DMS79 (cell line): ENCODE data around the gene CRACDL.

Experiments
- DNase-seq: peaks from one replicate; lab custom pipeline; 2025; lab: John Stamatoyannopoulos, UW

CRACDL gene

DNA sequence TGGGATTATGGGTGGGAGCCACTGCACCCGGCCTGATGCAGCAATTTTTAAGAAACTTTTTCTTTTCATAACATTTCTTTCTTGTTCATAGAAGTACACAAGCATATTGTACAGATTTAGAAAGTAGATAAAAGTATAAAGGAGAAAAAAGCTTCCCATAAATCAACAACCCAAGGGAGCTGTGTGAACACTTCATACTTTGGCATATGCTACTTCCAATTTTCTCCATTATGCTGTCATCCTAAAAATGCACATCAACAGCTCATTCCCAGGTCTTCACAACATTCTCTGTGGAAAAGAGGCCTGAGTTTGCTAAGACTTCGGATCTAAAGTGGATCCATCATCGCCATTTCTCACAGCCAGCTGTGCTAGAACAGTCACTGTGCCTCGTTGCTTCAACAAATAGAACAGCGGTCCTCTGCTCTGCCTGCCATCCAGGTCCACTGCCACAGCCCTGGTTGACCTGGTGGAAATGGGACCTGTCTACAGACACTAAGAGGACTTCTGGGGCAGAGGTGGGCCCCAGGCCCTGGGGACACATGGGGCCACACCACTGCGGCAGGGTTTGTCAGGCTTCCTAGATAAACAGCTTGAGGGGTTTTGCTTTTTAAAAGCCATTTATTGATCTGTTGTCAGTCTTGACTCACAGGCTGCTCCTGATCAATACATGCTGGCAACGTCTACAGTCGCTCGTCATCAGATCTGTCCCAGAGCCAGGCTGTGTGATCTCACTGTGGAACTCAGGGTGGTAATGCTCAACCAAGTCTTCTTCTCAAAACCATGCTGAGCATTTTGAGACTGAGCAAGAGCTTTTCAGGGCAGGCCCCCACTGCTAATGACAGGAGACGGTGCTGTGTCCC lies 132.4 kb downstream of the CRACDL start:
- no peak for DNase-seq

DNA sequence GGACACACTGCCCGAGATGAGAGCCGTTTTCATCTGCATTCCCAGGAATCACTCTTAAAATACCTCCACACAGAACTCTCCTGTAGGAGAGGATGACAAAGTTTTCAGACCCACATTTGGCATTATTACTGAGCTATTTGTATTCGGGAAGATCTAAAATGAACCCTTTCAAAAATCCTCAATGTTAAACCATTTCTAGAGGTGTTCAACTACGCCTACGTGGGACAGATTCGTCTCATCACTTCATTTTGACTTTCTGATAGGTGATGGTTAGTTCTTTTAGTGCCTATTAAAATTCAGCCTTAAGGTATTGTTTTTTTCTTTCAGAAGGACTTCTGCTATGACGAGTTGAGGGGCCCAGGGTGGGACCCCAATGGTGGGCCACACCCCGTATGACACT lies 133.7 kb downstream of the CRACDL start:
- no peak for DNase-seq

DNA sequence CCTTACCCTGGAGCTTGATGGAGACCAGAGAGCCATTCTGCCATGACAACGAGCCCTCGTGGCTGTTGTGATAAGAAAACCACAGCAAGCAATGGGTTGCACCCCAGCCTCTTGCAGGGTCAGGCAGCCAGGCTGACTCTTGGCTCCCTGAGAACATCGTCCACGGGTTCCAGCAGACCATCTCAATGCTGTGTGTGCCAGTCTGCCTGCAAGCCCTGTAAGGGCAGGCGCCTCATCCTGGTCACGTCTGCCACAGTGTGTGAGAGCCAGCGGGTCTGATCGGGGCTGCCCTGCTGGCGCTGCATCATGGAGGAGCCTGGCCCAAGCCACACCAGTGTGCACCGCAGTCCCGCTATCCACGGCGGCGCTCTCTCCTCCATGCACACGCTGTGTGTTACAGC lies 134.1 kb downstream of the CRACDL start:
- no peak for DNase-seq

DNA sequence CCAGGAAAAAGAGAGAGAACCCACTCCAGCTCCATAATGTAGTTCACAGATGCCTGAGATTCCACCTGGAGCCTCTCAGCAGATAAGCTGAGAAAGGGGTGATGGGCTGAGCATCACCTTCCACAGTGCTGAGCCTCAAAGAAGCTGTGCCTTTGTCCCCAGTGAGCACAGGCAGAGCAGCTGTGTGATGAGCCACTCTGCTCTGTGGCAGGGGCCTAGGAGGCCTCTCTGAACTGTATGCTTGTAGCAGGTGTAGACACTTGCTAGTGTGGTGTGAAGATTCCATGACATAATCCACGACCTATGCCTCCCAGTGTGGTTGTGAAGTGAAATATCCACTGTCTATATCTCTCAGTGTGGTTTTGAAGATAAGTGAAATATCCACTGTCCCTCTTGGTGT lies 134.7 kb downstream of the CRACDL start:
- DNase-seq, result no peak

DNA sequence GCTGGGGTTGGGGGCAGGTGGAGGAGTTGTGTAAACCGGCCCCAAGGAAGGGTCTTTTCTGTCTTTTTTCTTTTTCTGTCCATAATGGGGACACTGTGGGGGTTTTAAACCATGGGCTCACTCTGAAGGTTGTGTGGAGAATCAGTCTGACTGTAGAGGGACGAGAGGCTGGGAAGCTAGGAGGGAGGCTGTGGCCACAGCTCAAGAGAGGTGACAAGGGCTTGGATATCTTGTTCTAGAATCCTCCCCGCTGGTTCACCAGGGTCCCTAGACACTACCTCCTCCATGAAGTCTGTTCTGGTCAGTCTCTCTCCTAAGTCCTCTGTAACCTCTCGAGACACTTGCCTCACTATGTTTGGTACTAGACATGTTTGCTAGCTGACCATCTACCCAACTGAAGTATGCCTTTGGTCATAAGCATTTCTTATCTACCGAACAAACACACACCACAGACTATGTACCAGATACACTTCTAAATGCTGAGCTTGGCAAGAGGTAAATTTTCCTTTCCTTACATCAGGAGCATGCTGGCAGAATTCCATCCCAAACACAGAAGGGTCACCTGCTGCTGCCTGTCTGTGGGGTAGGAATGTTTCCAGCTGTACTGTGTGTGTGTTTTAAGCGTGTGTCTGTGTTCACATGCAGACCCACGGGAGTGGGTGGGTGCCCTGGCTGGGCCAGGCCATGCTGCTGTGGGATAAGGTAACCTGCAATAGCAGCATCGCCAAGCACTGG lies 135.5 kb downstream of the CRACDL start:
- DNase-seq, result no peak

DNA sequence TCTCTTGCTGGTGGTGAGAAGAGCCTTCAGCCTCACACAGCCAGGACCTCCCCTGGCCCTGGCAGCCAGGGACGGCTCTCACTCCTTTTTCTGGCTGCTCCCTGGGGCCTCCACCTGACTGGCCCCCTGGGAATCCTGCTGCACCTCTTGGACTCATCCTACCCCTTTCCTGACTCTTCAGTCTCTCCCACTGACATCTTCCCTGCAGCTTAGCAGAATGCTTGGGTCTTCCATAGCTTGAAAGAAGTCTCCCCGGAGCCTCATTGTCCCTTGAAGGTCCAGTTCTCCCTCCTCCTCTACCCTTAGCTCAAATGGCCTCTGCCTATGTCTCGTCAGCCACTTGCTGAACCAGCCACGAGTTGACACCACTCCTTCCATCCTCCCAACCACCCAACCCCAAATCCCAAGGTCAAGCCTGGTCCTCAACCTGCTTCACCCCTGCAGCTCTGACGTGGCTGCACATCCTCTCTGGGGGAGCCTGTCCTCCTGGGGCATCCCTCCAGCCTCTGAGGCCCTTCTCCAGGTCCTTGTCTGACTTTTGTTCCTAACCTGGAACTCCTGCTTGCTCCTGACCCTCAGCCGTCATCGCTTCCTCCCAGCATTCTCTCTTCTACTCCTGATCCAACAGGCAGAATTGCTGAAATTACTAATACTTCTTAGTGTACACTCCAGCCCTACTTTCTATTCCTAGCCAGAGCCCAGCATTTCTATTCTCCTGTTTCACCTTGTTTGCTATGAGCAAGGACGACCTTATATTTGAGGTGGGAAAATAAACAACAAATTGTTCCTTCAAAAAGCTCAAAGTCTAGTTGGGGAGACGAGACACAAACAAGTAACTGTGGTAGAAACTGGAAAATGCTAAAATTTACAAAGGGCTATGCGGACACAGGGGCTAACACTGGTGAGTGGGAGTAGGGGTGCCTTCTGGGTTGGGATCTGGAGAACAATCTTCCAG lies 136.4 kb downstream of the CRACDL start:
- DNase-seq, result no peak

DNA sequence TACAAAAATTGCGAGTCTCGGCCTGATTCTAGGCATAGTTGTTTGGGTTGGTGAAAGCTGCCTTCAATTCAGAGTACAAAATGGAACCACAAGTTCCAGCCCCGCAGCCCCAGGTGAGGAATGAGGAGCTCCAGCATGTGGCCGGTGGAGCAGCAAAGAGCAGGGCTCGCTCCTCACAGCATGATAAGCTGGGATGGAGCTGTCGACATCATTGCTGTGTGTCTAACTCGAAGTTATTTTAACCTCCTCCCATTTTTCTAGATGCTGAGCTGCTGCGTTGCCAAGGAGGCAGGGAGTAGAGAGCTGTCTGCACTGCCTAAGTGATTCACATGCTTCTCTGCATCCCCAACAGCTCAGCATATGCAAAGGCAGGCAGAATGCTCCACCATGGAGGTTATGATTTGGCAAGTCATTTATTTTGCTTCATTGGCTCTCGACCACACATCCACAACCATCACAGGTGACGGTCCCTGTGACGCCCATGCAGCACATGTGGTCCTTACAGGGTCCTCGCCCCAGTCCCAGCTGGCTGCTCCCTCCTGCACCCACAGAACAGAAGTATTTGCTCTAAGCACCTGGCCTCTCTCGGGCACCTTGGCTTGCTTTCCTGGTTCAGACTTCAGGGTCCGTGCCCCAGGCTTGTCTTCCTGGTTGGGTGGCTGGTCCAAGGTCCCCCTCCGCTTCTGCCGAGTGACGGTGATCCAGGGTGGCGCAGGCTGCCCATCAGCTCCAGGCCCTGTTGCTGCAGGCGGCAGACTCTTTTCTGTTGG lies 139.1 kb downstream of the CRACDL start:
- no peak for DNase-seq

DNA sequence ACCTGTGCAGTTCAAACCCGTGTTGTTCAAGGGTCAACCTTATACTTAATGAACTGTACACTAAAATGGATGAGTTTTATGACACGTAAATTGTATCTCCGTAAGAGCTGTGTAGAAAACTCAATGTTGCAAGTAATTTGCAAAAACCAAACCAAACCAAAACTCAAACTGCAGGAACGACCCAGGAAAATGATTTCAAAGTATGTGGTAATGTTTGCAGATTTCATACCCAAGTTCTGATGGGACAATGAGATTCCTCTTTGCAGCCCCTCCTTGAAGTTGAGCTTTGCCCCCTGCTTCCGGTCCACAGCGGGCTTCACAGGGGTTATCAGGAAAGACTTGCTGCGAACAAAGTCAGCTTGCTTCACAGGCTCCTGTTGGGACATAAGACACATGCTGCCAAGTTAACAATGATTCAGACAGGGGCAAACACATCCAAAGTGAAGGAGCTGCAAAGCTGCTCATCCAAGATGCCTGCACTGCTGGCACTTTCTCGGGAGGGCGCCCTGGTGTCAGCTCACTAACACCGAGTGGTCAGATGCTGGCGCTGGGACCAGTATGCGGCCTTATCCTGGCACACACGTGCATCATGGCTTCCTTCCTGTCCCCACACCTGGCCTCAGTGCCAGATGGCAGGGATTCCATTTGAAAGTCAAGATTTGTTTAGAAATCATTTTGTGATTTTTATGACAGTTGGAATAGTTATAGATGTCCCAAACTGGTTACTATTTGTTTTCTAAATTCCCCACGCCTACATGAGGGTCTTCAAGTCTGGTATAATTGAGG lies 139.9 kb downstream of the CRACDL start:
- DNase-seq, result no peak

DNA sequence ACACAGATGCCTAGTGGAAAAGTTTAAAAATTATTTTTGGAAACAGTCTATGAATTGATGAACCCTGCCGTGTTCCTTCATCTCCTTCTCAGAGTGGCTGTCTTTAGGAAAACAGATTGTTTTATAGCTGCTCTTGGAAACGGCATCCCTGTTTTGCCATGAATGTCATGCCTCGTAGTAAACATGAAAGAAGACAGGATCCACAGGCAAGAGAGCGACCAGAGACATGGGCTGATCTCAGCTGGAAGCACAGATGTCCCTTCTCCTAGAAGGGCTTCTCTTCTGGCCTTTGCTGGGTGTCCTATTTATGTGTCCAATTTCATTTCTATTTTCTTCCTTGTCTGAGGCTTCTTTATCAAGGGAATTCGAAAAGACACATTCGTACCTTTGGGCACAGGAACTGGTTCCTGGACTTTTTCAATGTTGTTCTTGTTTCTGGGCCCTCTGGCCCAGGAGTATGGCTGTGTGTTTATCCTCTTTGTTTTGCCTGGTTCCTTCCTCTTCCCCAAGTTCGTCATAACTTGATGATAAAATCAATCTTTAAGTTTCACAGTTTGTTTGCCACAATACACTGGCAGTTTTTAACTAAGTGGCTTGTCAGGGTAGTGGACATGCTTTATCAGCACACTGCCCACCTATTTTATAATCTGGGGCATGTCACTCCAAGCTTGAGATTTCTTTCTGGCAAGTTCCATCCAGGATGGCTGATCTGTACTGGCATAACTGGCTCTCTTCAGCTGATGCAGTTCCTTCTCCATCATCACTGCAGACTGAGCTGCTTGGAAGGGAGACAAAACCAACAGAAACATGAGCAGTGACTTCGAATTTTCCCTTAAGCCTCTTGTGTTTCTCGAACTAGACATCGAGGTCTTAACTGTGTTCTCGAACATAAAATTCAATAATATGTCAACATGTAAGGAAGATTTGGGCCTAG lies 141.9 kb downstream of the CRACDL start:
- DNase-seq, result no peak

DNA sequence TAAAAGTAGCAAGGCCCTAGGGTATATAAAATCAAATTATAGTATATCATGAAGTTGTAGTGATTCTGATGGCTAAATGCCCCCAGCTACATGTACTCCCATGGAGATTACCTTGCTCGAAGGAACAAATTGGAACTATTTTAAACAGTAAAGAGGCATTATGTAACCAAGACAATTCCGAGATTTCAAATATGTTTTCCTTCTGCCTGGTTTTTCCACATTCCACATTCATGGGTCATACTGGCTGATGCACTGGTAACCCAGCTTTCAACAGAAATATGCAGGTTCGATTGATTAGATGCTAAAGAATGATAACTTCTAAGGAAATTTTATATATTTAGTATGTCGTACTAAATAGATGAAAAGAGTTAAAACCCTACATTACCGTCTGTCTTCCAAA lies 142.8 kb downstream of the CRACDL start:
- DNase-seq, result no peak

DNA sequence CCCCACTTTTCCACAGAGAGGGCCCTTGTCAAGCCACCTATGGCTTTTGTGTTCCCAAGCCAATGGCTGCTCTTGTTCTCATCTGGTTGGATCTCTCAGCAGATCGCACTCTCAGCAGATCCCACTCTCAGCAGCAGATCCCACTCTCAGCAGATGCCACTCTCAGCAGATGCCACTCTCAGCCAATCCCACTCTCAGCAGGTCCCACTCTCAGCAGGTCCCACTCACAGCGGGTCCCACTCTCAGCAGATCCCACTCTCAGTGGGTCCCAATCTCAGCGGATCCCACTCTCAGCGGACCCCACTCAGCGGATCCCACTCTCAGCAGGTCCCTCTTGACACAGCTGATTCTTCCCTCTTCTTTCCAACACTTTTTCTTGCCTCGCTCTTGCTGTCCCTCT lies 145.8 kb downstream of the CRACDL start:
- no peak for DNase-seq

DNA sequence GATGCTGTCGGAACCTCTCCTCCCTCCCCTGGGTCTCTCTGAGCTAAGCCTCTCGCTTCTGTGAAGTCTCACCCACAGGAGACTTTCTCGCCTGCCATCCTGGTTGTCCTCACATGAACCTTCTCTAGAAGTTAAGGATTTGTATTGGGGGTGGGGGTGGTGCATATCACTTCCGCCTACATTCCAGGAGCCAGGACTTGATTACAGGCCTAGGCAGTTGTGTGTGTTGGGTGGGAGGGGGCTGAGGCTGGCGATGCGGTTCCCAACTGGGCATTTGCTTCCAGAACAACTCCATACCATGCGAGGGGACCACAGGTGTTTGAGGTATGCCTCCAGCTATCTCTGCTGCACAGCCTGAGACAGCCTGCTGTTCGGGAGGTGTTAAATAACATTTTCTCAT lies 148.3 kb downstream of the CRACDL start:
- DNase-seq, result no peak

DNA sequence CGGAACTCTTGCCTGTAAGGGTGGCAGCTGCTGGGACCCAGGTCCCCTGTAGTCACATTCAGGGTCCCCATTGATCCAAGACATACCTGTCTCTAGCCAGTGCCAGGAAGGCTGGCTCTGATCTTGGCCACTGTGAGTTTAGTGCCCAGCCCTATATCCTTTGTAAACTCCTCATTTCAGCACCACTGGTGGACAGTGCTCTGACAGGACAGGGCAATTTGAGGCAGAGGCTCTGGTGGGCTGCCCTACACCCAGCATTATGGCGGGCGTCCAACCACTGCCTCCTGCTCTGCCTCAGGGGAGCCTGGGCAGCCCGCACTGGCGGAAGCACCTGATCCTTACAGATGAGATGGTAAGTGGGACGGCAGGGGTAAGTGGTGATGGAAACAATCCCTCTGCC lies 149.8 kb downstream of the CRACDL start:
- no peak for DNase-seq

DNA sequence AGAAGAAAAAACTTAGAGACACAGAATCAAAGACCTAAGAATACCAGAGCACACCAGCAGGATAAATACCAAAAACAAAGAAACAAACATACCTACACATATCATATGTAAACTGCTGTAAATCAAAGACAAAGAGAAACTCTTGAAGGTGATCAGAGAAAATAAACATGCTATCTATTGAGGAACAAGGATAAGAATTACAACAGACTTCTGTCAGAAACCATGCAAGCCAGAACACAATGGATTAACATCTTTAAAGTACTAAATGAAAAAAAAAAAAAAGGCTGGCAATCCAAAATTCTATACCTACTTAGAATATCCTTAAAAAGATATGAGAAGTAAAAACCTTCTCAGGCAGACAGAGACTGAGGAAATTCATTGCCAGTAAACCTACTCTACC lies 153.5 kb downstream of the CRACDL start:
- DNase-seq, result no peak

DNA sequence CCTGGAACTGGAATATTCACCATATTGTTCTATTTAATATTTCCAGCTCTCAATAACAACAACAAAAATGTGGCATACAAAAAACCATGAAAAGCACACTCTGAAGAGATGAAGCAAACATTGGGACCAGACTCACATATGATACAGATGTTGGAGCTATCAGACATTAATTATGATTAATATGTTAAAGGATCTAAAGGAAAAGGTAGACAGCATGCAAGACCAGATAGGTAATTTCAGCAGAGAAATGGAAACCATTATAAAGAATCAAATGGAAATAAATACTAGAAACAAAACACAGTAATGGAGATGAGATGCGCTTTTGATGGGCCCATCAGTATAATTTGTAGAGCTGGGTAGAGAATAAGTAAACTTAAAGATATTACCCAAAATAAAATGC lies 154.2 kb downstream of the CRACDL start:
- no peak for DNase-seq

DNA sequence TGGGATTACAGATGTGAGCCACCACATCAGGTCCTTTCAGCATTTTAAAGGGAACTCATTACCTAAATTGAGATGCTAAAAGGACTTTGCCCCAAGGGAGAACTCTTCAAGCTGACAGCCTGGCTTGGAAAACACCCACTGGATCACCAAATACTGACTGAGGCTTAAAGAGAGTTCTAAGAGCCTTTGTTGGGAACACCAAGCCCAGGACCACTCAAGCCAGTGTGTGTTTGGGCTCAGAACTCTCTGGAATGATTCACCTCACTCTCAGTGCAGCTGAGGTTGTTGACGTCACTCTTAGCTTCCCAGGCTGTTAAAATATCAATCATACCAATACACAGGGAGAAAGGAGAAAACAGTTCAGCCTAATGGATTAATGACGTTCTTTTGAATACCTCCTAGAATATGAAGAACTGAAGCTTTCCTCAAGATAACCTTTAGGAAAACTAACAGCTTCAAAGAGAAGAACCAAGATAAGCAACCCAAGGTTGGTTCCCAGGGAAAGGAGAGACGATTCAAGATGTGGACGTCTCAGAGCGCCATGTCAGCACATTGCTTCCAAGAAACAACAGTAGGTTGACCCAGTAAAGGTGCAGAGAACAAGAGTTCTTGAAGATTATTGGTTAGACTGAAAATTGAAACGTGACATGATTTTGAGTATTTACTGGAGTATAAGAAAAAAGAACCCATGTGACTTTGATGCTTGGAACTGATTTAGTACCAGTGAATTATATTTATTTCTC lies 157.1 kb downstream of the CRACDL start:
- DNase-seq, result no peak

DNA sequence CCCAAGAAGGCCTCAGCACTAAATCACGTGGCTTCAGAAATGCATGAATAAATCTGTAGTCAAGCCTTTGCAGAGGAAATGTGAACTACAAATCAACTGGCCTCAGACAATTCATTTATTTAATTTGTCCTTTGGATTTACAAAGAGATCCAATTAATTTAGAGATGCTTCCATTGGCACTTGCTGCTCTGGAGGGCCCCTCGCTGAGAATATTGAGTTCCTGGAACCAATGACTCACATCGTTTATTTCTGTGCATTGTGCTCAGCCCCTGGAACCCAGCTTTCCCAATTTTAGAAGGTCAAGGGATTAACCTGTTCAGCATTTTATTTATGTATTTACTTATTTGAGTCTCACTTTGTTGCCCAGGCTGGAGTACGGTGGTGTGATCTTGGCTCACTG lies 157.9 kb downstream of the CRACDL start:
- DNase-seq, result no peak

DNA sequence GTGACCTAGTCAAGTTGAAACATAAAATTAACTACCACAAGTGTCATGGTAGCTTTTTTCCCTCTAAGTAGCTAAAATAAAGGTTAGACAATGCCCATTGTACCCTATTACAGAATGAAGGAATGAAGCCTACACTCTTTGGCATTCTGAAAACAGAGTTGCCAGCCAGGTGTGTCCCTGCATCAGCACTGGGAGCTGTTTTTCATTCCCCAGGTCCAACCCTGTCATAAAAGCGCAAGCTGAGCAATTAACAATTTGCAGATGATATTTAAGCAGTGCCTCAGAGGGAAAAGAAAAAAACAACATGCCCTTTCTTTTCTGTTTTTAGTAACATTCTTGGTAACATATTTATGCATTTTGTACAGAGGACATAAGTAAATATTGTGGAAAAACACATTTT lies 158.3 kb downstream of the CRACDL start:
- DNase-seq, result no peak

DNA sequence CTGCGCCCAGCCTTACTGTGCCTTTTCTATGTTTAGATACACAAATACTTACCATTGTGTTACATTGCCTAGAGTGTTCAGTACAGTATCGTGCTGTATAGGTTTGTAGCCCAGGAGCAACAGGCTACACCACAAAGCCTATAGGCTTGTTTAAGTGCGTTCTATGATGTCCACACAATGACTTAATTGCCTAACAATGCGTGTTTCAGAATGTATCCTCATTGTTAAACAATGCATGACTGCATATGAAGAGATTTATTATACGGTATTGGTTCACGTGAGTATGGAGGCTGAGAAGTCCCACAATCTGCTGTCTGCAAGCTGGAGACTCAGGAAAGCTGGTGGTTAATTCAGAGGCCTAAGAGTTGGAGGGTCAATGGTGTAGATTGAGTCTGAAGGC lies 158.9 kb downstream of the CRACDL start:
- no peak for DNase-seq
